H54 (cell line): ENCODE results near the gene RBM20.
"Not testable (repeated sequence)": the region's sequence is repeated elsewhere in the genome, so short reads cannot be mapped to it uniquely, and the experiment has no call there.

Experiments
- DNase-seq: peaks from one replicate; pipeline ENCODE4 v3.0.0; 2011; ENCODE audit warnings: low spot score, mixed read lengths; ENCODE audit not compliant: insufficient read length
- FAIRE-seq: peaks from 3 replicates; lab custom pipeline; 2011; peaks lifted over from hg19 to GRCh38; lab: Jason Lieb, UNC
- POLR2A ChIP-seq: IDR thresholded peaks from 2 replicates; pipeline ENCODE4 v1.6.1; 2011; ENCODE audit warnings: low read depth, mild to moderate bottlenecking, low read length

RBM20 gene

GRCh38 chr10:110643653-110644597 is at the start of gene RBM20:
TSS of gene RBM20 (plus strand) at chr10:110644336. CDS start at chr10:110644455, 119 bp downstream.
- FAIRE-seq: no peak
- DNase-seq: peak; percentile 30
- TF ChIP-seq POLR2A: no peak

- no peak for TF ChIP-seq POLR2A
- FAIRE-seq (peak; percentile 33), DNase-seq (no peak)
Observed at GRCh38 chr10:110597476-110597875, 46.7 kb upstream of the RBM20 start.

GRCh38 chr10:110600487-110601101 is 43.5 kb upstream of the RBM20 start:
- TF ChIP-seq POLR2A: no peak
- DNase-seq: no peak
- FAIRE-seq: peak; percentile 85

DNA sequence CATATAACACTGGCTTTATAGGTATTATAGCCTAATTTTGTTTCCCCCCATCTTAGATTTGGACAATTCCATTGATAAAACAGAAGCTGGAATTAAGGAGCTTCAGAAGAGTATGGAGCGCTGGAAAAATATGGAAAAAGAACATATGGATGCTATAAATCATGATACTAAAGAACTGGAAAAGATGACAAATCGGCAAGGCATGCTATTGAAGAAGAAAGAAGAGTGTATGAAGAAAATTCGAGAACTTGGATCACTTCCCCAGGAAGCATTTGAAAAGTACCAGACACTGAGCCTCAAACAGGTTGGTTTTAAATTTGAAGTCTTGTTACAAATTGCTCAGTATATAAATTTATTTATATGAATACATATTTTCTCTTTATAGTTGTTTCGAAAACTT is 42.6 kb upstream of the RBM20 start:
- DNase-seq: no peak
- TF ChIP-seq POLR2A: no peak
- FAIRE-seq: no peak

GRCh38 chr10:110608087-110608486 is 36.0 kb upstream of the RBM20 start:
- FAIRE-seq: no peak
- TF ChIP-seq POLR2A: no peak
- DNase-seq: no peak

GRCh38 chr10:110609605-110610004 is 34.5 kb upstream of the RBM20 start:
- no peak for FAIRE-seq
- TF ChIP-seq POLR2A: no peak
- no peak for DNase-seq

- FAIRE-seq (no peak), DNase-seq (peak; percentile 33)
- TF ChIP-seq POLR2A: no peak
Observed at GRCh38 chr10:110610308-110610774, 33.8 kb upstream of the RBM20 start.

DNA sequence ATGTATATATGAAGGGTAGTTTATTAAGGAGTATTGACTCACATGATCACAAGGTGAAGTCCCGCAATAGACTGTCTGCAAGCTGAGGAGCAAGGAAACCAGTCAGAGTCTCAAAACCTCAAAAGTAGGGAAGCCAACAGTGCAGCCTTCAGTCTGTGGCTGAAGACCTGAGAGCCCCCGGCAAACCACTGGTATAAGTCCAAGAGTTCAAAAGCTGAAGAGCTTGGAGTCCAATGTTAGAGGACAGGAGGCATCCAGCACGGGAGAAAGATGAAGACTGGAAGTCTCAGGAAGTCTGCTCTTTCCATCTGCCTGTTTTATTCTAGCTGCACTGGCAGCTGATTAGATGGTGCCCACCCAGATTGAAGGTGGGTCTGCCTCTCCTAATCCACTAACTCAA is 33.4 kb upstream of the RBM20 start:
- not testable (repeated sequence) for DNase-seq, FAIRE-seq

DNA sequence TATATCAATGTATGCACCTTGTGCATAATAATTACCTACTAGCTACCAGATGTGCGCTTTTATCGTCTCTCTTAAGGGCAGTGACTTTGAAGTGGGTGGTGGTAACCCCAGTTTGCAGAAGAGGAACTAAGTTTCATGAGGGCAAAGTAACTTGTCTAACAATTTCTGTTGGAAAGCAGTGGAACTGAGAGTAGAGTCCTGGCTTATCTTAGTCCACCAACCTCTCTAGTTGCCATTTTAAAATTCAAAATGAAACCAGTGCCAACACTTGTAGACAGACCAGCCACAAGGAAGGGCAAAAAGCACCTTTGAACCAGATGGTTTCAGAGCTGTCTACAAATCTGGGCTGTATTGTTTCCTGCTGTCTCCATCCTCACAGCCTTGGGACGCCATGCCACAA is 32.0 kb upstream of the RBM20 start:
- no peak for TF ChIP-seq POLR2A
- no peak for FAIRE-seq
- no peak for DNase-seq

GRCh38 chr10:110612629-110613028 is 31.5 kb upstream of the RBM20 start:
- no peak for DNase-seq
- no peak for FAIRE-seq
- no peak for TF ChIP-seq POLR2A

DNA sequence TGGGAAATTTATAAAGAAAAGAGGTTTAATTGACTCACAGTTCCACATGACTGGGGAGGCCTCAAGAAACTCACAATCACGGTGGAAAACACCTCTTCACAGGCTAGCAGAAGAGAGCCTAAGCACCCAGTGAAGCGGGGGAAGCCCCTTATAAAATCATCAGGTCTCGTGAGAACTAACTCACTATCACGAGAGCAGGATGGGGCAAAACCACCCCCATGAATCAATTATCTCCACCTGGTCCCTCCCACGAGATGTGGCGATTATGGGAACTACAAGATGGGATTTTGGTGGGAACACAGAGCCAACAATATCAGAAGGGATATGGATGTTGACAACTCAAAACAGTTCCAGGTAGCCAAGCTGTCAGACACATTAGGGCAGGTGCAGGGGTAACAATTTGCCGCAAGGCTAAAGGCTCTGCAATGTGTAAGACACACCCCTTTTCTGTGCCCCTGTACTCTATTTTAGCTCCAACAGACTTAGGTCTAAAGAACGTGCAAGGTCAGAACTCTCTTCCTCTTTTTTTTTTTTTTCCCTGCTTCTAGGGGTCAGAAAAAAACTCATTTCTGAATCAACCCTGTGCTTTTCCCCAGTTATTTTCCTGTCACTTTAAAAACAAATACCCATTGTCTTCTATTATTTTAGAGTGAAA is 30.7 kb upstream of the RBM20 start:
- FAIRE-seq: no peak
- DNase-seq: no peak
- no peak for TF ChIP-seq POLR2A

DNA sequence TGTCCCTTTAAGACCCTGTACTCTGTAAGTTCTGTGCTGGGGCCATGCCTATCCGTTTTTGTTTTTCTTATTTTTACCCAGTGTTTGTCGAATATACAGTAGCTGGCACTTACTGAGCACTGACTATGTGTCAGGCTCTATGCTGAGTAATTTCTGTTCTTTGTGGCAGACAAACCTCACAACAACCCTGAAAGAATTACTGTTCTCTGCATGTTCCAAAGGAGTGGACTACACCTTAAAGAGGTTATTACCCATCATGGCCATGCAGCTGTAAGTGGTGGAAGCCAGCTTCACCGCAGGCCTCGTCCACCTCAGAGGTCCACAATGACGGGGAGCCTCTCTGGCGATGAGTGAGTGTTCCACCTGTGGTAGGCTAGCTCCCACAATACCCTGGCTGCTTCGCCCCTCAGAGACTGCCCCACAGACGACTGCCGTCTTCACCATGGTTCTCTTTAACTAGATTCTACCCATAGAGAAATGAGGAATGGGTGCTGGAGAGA is 30.1 kb upstream of the RBM20 start:
- TF ChIP-seq POLR2A: no peak
- DNase-seq: no peak
- no peak for FAIRE-seq

GRCh38 chr10:110615057-110615747 is 28.9 kb upstream of the RBM20 start:
- FAIRE-seq (no peak), DNase-seq (no peak)
- no peak for TF ChIP-seq POLR2A
